Activated CD4-positive, CD25-positive, alpha-beta regulatory T cell treated with anti-CD3 and anti-CD28 coated beads, Interleukin-2, amount 50 U/mL, for 16 hours (primary cell): Measurements from ENCODE around the gene EZH2.

Experiments used
- DNase-seq: peaks from one replicate; pipeline ENCODE4 v3.0.0-alpha.2; 2020; ENCODE audit warnings: low read depth, low spot score

EZH2 gene

GRCh38 chr7:148884049-148884298 is at the start of gene EZH2:
EZH2 (minus strand) TSS chr7:148884291; CDS start chr7:148847298, 36,993 bp downstream.
- no peak for DNase-seq

DNA sequence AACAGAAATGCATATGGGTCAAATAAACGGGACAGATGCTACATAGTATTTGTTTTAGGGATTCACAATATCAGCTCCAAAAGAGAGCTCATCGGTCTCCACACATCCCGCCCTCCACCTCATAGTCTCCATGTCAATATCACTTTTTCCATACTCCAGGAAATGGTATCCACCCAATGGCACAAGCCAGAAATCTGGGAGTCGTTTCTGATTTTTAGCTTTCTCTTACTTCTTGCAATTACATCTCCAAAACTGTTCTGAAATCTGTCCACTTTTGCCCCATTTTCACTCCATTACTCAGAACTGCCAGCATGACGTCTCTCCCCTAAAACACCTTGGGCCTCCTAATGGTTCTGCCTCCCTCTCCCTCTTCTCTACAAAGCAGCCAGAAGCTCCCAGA is 47.4 kb upstream of the EZH2 start:
- no peak for DNase-seq

GRCh38 chr7:148930335-148930734 is 46.2 kb upstream of the EZH2 start:
- DNase-seq = no peak

- DNase-seq = no peak
Measured at GRCh38 chr7:148929176-148929575, 45.1 kb upstream of the EZH2 start.

DNA sequence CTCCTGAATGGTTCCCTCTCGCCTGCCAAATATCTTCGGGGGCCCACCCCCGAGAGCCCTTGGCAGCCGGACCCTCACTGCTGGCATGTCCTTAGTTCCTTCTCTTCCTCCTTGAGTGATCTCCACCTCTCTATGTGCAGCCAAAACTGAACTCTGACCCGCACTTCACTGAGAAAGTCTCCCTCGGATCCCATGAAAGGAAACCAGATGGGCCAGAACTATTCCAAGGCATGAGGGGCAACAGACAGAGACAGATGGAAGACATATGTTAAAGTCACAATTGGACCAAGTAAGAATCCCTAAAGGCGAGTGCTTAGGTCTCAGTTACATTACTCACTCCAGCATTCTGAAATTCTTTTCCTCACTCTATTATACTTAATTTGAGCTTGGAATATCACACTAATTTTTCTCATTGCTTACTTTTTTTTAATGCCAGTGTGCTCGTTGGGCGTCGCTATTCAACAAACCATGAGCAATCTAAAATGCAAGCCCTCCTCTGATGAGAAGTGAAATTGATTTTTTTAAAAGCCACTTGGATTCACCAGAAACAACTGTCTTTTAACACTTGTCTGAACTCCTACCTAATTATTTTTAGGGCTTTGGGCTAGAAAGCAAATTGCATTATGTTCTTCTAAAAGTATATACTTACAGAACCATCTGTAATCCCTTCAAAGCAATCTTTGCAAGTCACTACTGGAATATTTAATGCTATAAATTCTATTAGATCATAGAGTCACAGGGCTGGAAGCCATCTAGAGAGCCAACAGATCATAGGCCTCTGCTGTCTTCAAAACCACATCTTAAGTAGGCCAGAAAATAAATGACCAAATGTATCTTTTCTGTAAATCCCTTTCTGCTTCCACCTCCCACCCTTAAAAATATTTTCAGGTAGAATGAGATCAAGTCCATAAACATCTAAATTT is 43.3 kb upstream of the EZH2 start:
- no peak for DNase-seq

DNA sequence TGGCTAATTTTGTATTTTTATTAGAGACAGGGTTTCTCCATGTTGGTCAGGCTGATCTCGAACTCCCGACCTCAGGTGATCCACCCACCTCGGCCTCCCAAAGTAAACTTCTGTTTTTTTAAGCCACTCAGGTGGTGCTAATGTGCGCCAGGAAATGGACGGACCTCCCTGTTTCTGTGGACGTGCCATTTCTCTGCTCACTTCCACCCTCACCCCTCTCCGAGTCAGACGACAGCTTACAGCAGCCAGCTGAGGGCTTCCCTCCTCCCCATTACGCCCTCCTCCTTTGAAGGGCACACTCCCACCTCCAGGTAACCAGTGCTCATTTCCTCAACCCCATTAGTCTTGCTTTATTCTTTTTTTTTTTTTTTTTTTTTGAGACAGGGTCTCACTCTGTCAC is 41.7 kb upstream of the EZH2 start:
- DNase-seq = no peak

GRCh38 chr7:148924011-148924410 is 39.9 kb upstream of the EZH2 start:
- no peak for DNase-seq

- no peak for DNase-seq
Measured at GRCh38 chr7:148921806-148922205, 37.7 kb upstream of the EZH2 start.

DNA sequence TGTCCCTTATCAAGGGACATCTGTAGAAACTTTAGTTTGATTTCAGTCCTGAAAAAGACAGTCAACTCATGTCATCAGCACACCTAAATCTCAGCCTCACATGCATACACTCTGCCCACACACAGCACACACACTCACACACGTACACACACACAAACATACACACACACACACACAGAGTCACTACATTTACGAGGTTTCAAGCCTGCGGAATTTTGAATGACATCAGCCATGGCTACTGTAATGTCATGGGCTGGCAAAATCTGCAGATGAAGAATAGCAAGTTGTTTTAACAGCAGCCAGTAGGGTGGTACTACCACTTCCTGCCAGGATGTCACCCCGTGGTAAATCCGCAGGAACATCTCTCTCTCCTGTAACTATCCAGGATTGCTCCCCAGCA is 37.1 kb upstream of the EZH2 start:
- no peak for DNase-seq

- no peak for DNase-seq
Measured at GRCh38 chr7:148919859-148920258, 35.8 kb upstream of the EZH2 start.

DNA sequence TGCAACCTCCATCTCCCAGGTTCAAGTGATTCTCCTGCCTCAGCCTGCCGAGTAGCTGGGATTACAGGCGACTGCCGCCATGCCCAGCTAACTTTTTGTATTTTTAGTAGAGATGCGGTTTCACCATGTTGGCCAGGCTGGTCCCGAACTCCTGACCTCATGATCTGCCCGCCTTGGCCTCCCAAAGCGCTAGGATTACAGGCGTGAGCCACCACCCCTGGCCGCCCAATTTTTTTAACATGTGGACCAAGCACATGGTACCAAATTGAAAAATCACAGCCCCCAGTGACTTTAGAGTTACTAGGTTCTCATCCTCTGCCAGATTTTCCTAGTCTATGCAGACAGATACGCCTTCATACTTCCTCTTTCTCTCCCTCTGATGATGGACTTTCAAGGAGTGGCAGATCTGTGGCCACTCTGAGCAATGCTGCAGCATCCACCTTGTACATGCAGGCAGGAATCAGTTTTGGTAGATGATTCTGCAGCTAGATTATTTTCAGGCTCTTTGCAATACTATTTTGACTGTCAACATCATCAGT is 34.0 kb upstream of the EZH2 start:
- DNase-seq = no peak

DNA sequence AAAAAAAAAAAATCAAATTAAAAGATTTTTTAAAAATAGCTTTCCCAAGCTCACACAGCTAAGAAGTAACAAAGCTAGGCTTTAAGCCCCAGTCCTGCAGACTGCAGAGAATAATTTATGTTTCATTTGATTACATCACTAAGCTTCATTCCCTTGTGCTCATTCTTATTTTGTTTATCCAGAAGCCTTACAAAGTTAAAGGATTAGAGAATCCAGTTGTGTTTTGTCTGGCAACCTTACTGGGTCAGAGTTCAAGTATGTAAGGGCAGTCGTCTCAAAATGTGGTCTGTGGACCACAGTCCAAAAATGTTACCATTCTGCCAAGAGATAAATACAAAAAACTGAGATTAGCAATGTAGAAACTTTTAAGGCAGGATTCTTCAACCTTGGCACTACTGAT is 32.1 kb upstream of the EZH2 start:
- DNase-seq = no peak

DNA sequence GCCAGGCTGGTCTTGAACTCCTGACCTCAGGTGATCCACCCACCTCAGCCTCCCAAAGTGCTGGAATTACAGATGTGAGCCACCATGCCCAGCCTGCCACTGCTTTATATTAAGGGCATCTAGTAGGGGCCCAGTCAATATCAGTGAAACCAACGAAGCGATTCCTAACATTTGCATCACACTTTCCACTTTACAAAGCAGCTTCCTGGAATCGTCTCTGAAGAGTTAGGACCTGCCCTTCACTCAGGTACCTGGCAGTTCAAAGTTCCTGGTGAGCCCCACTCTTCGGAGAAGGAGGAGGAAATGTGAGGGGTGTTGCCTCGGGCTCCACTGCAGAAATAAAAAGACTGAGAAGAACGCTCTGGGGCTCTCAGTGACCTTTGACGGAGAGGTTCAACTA is 31.1 kb upstream of the EZH2 start:
- DNase-seq = no peak

GRCh38 chr7:148914208-148914777 is 30.2 kb upstream of the EZH2 start:
- peak; percentile 18 for DNase-seq

- peak; percentile 40 for DNase-seq
Measured at GRCh38 chr7:148912758-148913541, 28.9 kb upstream of the EZH2 start.

DNA sequence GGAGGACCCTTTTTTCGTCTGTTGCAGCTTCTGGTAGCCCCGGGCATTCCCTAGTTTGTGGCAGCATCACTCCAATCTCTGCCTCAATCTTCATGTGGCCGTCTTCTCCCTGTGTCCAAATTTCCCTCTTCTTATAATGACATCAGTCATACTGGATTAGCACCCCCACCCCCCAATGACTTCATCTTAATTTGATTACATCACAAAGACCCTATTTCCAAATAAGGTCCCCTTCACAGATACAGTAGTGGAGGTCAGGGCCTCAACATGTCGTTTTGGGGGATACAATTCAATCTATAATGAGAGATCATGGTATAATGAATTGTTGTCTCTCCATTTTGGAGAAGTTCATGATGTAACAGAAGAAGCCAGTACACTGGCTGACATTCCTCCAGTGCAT is 28.1 kb upstream of the EZH2 start:
- DNase-seq = no peak

- no peak for DNase-seq
Measured at GRCh38 chr7:148911626-148912025, 27.5 kb upstream of the EZH2 start.

- DNase-seq = no peak
Measured at GRCh38 chr7:148909568-148909967, 25.5 kb upstream of the EZH2 start.

DNA sequence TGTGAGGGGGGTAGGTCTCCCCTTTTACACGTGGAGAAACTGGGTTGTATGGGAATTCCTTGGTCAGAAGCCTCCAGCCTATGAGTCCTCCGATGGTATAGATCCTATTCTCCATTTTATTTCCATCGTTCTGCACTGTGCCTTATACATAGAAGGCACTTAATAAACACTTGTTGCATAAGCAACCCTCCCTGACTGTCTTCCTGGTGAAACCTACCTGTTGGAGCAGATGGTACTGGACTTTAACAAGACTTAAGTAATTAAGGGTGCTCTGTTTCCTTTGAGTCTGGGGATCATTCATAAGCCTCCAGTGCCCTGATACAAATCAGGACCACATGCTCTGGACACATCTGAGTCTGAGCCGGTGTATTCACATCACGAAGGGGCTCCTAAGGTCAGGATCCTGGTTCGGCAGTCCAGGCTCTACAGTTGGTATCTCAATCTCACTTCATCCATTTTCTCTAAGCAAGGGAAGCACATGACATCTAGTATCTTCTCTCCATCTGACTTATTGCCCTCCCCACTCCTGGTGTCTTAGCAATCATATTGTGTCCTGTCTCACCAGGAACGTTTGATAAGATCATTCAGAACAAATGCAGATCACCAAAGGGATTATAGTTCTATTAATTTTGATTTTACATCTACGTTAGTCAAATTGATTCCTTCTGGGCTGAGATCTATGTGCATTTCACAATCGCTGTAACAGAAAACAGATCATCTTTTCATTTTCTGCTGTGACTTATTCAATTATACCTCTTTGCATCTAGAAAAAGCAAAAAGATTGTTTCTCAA is 22.8 kb upstream of the EZH2 start:
- no peak for DNase-seq

- DNase-seq = no peak
Measured at GRCh38 chr7:148905093-148905666, 21.1 kb upstream of the EZH2 start.

- DNase-seq = no peak
Measured at GRCh38 chr7:148903504-148903903, 19.4 kb upstream of the EZH2 start.
